HepG2 (cell line): ENCODE data around the gene PDK2. TPM values are rescaled to one million over a fixed set of nuclear protein-coding genes. Genes with fewer than 3 reads are reported as not detected.

Source experiments
- ARNT2 ChIP-seq: sonication (generic); formaldehyde crosslinking; IDR thresholded peaks from 2 replicates; pipeline ENCODE4 v1.8.0; 2022; ENCODE audit warnings: mild to moderate bottlenecking, low read depth, missing genetic modification reagents, moderate library complexity
- EHMT2 ChIP-seq: fragments of 200-600 bp; sonication (generic); IDR thresholded peaks from 2 replicates; pipeline ENCODE4 v1.7.0; 2017; ENCODE audit warnings: antibody characterized with exemption, low read depth, low read length, borderline replicate concordance
- ESRRA ChIP-seq: sonication (generic); formaldehyde crosslinking; IDR thresholded peaks from 2 replicates; pipeline ENCODE4 v1.5.1; 2020; ENCODE audit warnings: mild to moderate bottlenecking, low read depth, missing genetic modification reagents
- GFI1 ChIP-seq: sonication (generic); formaldehyde crosslinking; IDR thresholded peaks from 2 replicates; pipeline ENCODE4 v1.5.0; 2020; ENCODE audit warnings: missing genetic modification reagents, mild to moderate bottlenecking, borderline replicate concordance
- HNF4G ChIP-seq, 2 experiments: sonication (generic) in 1 of 2; formaldehyde crosslinking in 1 of 2; IDR thresholded peaks; 2 replicates each; pipeline versions ENCODE4 v1.4.0 to v1.6.1; 2011 to 2020; ENCODE audit warnings: borderline replicate concordance in 2 of 2, low read depth in 2 of 2, mild to moderate bottlenecking in 2 of 2, low read length in 1 of 2, missing genetic modification reagents in 1 of 2, moderate library complexity in 1 of 2
- HNRNPUL1 ChIP-seq: fragments of 200-400 bp; formaldehyde crosslinking; IDR thresholded peaks from 2 replicates; pipeline ENCODE4 v1.6.1; 2017; ENCODE audit warnings: low read depth, mild to moderate bottlenecking, low read length, moderate library complexity
- HOXD1 ChIP-seq: sonication (generic); formaldehyde crosslinking; IDR thresholded peaks from 2 replicates; pipeline ENCODE4 v1.5.0; 2020; ENCODE audit warnings: missing genetic modification reagents
- KDM5B ChIP-seq: sonication (generic); formaldehyde crosslinking; IDR thresholded peaks from 2 replicates; pipeline ENCODE4 v1.4.0; 2020; ENCODE audit warnings: missing genetic modification reagents, mild to moderate bottlenecking, borderline replicate concordance
- MLXIP ChIP-seq: sonication (generic); formaldehyde crosslinking; IDR thresholded peaks from 2 replicates; pipeline ENCODE4 v1.9.0; 2021; ENCODE audit warnings: missing genetic modification reagents, borderline replicate concordance
- MZF1 ChIP-seq: sonication (generic); formaldehyde crosslinking; IDR thresholded peaks from 2 replicates; pipeline ENCODE4 v1.8.1; 2023; ENCODE audit warnings: mild to moderate bottlenecking, missing genetic modification reagents, borderline replicate concordance
- PATZ1 ChIP-seq: sonication (generic); formaldehyde crosslinking; IDR thresholded peaks from 2 replicates; pipeline ENCODE4 v1.4.0; 2020; ENCODE audit warnings: missing genetic modification reagents
- PRPF4 ChIP-seq: fragments of 200-400 bp; formaldehyde crosslinking; IDR thresholded peaks from 2 replicates; pipeline ENCODE4 v1.6.1; 2016; ENCODE audit warnings: low read length, low read depth; ENCODE audit not compliant: poor library complexity, severe bottlenecking
- RCOR2 ChIP-seq: IDR thresholded peaks from 2 replicates; pipeline ENCODE4 v1.6.1; 2016; ENCODE audit warnings: missing biosample characterization, missing genetic modification reagents
- TARDBP ChIP-seq: sonication (generic); formaldehyde crosslinking; IDR thresholded peaks from 2 replicates; pipeline ENCODE4 v1.8.0; 2022; ENCODE audit warnings: mild to moderate bottlenecking, missing genetic modification reagents
- ZBTB7B ChIP-seq: sonication (generic); formaldehyde crosslinking; IDR thresholded peaks from 2 replicates; pipeline ENCODE4 v1.4.0; 2020; ENCODE audit warnings: missing genetic modification reagents
- ZNF263 ChIP-seq: sonication (generic); formaldehyde crosslinking; IDR thresholded peaks from 2 replicates; pipeline ENCODE4 v1.4.0; 2020; ENCODE audit warnings: missing genetic modification reagents
- ZNF33A ChIP-seq: sonication (generic); formaldehyde crosslinking; IDR thresholded peaks from 2 replicates; pipeline ENCODE4 v1.5.1; 2020; ENCODE audit warnings: missing genetic modification reagents, mild to moderate bottlenecking, moderate library complexity, borderline replicate concordance
- ZNF639 ChIP-seq: conservative IDR thresholded peaks from 2 replicates; pipeline ENCODE4 v1.6.1; 2018; ENCODE audit warnings: missing genetic modification reagents
- ZNF674 ChIP-seq: sonication (generic); formaldehyde crosslinking; IDR thresholded peaks from 2 replicates; pipeline ENCODE4 v1.5.0; 2020; ENCODE audit warnings: low read depth, mild to moderate bottlenecking, missing genetic modification reagents
- ZNF678 ChIP-seq: sonication (generic); formaldehyde crosslinking; IDR thresholded peaks from 2 replicates; pipeline ENCODE4 v1.4.0; 2020; ENCODE audit warnings: mild to moderate bottlenecking, missing genetic modification reagents
- polyA plus RNA-seq, 8 experiments: library from polyadenylated mRNA; depleted of rRNA in 3 of 8; stranded (reverse) in 7 of 8; unstranded in 1 of 8; fragments of >200 nt; fragmentation: Illumina TruSeq in 4 of 8; extraction: Trizol in 4 of 8; gene quantifications; 2 replicates each; pipeline versions ENCODE4 v1.2.1 to v1.2.3, GENCODE V29; 2011 to 2016; ENCODE audit warnings: low read depth in 4 of 8, missing spikeins in 1 of 8, mixed read lengths in 1 of 8; ENCODE audit not compliant: insufficient read depth in 1 of 8
- total RNA-seq, 5 experiments: library from RNA; depleted of rRNA; stranded (reverse); fragments of >200 nt; fragmentation: Illumina TruSeq; extraction: Trizol; gene quantifications; 2 replicates each; pipeline ENCODE4 v1.2.3, GENCODE V29; 2016; ENCODE audit warnings: low read depth in 1 of 5

PDK2 gene
- total and polyA plus RNA-seq, 2 of the 13 experiments (the other 11 are each of a cell fraction or from before 2014, with no cell fraction given) = 18.5 to 59.7 TPM

DNA sequence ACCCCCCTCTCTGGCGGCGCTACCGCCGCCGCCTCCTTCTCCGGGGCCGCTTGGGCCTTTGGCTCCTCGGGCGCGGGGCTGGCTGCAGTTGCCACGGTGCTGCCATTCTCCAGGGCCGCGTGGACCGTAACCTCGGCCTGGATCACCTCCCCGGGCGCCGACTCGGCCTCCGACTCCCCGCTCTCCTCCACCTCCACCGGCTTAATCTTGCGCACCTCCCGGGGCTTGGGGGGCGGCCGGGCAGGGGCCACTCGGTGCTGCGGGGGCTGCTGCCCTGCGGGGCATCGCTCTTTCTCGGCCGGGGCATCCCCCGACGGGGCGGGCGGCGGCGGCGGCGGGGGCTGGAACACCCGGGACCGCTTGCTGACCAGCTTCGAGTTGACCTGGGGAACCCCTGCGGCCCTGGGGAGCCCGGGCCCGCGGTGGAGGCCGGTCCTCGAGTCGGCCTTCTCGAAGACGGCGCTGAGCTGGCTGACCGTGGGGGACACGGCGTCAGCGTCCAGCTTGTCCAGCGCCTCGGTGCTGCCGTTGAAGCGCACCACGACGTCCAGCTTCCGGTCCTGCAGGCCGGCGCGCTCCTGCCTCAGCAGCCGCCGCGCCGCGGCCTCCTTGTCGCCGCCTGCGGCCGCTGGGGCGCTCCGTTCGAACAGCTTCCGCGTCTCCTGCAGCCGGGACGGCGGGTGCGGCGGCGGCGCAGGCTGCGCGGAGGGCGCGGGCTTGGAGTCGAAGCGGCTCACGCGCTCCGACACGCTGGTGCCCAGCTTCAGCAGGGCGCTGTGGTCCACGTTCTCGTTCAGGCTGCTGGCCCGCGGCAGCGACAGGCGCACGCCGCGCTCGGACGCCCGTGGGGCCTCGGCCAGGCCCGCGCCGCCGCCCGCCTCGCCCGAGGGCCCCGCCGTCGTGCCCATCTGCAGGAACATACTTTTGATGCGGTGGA is 54.5 kb downstream of the PDK2 start (continued):
- no peak for TF ChIP-seq MLXIP (CRISPR knock-in tag)
- TF ChIP-seq ZNF639 = peak; percentile 54; the same call in 1 of the 2 replicates
- TF ChIP-seq GFI1 (CRISPR knock-in tag) = no peak
- TF ChIP-seq ZNF33A (CRISPR knock-in tag) = no peak
- no peak for TF ChIP-seq MZF1 (CRISPR knock-in tag)
- peak; percentile 41; the same call in 1 of the 2 replicates for TF ChIP-seq ESRRA (CRISPR knock-in tag)
- peak; percentile 6; the same call in 1 of the 2 replicates for TF ChIP-seq HNF4G (IDR thresholded peaks at IDR 0.05; ENCODE audit: borderline replicate concordance, low read depth, low read length)
- TF ChIP-seq HNF4G (CRISPR knock-in tag; IDR thresholded peaks at IDR 0.05; ENCODE audit: borderline replicate concordance, low read depth) = no peak
- TF ChIP-seq ZNF674 (CRISPR knock-in tag) = 0 out of 2 replicates have a peak, but pooled peaks have one; percentile 52
- TF ChIP-seq EHMT2 = no peak
- no peak for TF ChIP-seq ZBTB7B
- no peak for TF ChIP-seq HNRNPUL1
- peak; percentile 61; the same call in 1 of the 2 replicates for TF ChIP-seq TARDBP (CRISPR knock-in tag)
- no peak for TF ChIP-seq RCOR2
- peak; percentile 31; the same call in 1 of the 2 replicates for TF ChIP-seq PATZ1 (CRISPR knock-in tag)
- TF ChIP-seq HOXD1 (CRISPR knock-in tag) = no peak; the same call in 1 of the 2 replicates
- peak; percentile 80; the same call in 1 of the 2 replicates for TF ChIP-seq KDM5B (CRISPR knock-in tag)
- no peak for TF ChIP-seq ZNF678 (CRISPR knock-in tag)
- peak; percentile 92 for TF ChIP-seq ARNT2 (CRISPR knock-in tag)
- no peak for TF ChIP-seq PRPF4
- TF ChIP-seq ZNF263 (CRISPR knock-in tag) = peak; percentile 58; the same call in 1 of the 2 replicates
